ENCODE data around the gene KCNA1.

GRCh38 chr12:4934407-4935035, 24.8 kb downstream of the KCNA1 start:
- TF ChIP-seq, protein P1, sequence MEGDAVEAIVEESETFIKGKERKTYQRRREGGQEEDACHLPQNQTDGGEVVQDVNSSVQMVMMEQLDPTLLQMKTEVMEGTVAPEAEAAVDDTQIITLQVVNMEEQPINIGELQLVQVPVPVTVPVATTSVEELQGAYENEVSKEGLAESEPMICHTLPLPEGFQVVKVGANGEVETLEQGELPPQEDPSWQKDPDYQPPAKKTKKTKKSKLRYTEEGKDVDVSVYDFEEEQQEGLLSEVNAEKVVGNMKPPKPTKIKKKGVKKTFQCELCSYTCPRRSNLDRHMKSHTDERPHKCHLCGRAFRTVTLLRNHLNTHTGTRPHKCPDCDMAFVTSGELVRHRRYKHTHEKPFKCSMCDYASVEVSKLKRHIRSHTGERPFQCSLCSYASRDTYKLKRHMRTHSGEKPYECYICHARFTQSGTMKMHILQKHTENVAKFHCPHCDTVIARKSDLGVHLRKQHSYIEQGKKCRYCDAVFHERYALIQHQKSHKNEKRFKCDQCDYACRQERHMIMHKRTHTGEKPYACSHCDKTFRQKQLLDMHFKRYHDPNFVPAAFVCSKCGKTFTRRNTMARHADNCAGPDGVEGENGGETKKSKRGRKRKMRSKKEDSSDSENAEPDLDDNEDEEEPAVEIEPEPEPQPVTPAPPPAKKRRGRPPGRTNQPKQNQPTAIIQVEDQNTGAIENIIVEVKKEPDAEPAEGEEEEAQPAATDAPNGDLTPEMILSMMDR (IDR thresholded peaks at IDR 0.05; ENCODE audit: poor library complexity, severe bottlenecking), result no peak
- TF ChIP-seq RAD21 (conservative IDR thresholded peaks at IDR 0.05), result no peak
